Panc1 (cell line): ENCODE measurements around the gene LMF1. TPM values are rescaled to one million over a fixed set of nuclear protein-coding genes. Genes with fewer than 3 reads are reported as not detected.

Source experiments
- ATAC-seq: fragments of 200-7000 bp; cut with Tn5 transposase; 2 replicates; pipeline ENCODE4 v1.9.1; 2020; ENCODE audit warnings: mild to moderate bottlenecking, moderate library complexity
- BruUV-seq: library from RNA; stranded (reverse); fragments of 400-500 nt; replicated peaks from 2 replicates; lab custom pipeline; 2021; lab: Mats Ljungman, UMichigan
- CTCF ChIA-PET: fragments of 300-600 bp; sonication (Branson Sonifier 250); formaldehyde crosslinking; loops from one replicate; lab custom pipeline; 2022; ENCODE audit warnings: antibody characterized with exemption; lab: Charles Lee
- POLR2A ChIA-PET: fragments of 300-600 bp; sonication (Branson Sonifier 250); formaldehyde crosslinking; loops from one replicate; lab custom pipeline; 2022; ENCODE audit warnings: antibody characterized with exemption; lab: Charles Lee
- DNase-seq: peaks from one replicate; pipeline ENCODE4 v3.0.0-alpha.2; 2010; ENCODE audit warnings: low read depth, low spot score
- H3K27ac ChIP-seq: 2 replicates; pipeline ENCODE4 v1.5.1; 2011; ENCODE audit warnings: mild to moderate bottlenecking, low read length, inconsistent platforms
- H3K27me3 ChIP-seq: fragments of 200-500 bp; sonication (Bioruptor generic); 2 replicates; pipeline ENCODE4 v1.6.0; 2014; ENCODE audit warnings: low read length, inconsistent platforms; ENCODE audit not compliant: control insufficient read depth, insufficient read depth
- H3K36me3 ChIP-seq: fragments of 200-500 bp; sonication (Bioruptor generic); 2 replicates; pipeline ENCODE4 v1.5.1; 2014; ENCODE audit warnings: inconsistent platforms, mild to moderate bottlenecking, low read length, moderate library complexity; ENCODE audit not compliant: control insufficient read depth, insufficient read depth
- H3K4me1 ChIP-seq: 2 replicates; pipeline ENCODE4 v1.5.1; 2011; ENCODE audit warnings: inconsistent platforms, mild to moderate bottlenecking, low read length, moderate library complexity; ENCODE audit not compliant: control insufficient read depth, insufficient read depth
- H3K4me3 ChIP-seq, 2 experiments: 2 replicates each; pipeline ENCODE4 v1.5.1; 2011 to 2012; ENCODE audit warnings: low read depth in 2 of 2, low read length in 2 of 2, mild to moderate bottlenecking in 2 of 2, inconsistent platforms in 1 of 2, moderate library complexity in 1 of 2
- H3K9me3 ChIP-seq: fragments of 200-500 bp; sonication (Bioruptor generic); 2 replicates; pipeline ENCODE4 v1.5.1; 2014; ENCODE audit warnings: low read depth, mild to moderate bottlenecking, inconsistent platforms, low read length, moderate library complexity; ENCODE audit not compliant: control insufficient read depth, insufficient read depth
- POLR2AphosphoS5 ChIP-seq: IDR thresholded peaks from 2 replicates; pipeline ENCODE4 v1.6.1; 2012; ENCODE audit warnings: mild to moderate bottlenecking, low read depth, low read length, moderate library complexity
- SIN3A ChIP-seq: IDR thresholded peaks from 2 replicates; pipeline ENCODE4 v1.6.1; 2012; ENCODE audit warnings: low read depth, mild to moderate bottlenecking, low read length, moderate library complexity, borderline replicate concordance; ENCODE audit not compliant: insufficient read depth
- TCF7L2 ChIP-seq: IDR thresholded peaks from 2 replicates; pipeline ENCODE4 v1.6.1; 2011; ENCODE audit warnings: mild to moderate bottlenecking, low read depth, low read length, inconsistent platforms
- in situ Hi-C: cut with HindIII; loops from 2 replicates; pipeline ENCODE4 v1.10.0; 2016; ENCODE audit warnings: low sequenced_read_pairs, low pct_unique_long_range_greater_than_20kb
- intact Hi-C: fragments of 100-400 bp; cut with micrococcal nuclease; formaldehyde crosslinking; loops from one replicate; pipeline ENCODE4 v1.10.0; 2022; ENCODE audit not compliant: unreplicated experiment
- total RNA-seq: library from RNA; stranded (reverse); gene quantifications from one replicate; pipeline ENCODE4 v1.2.1, GENCODE V29; 2021; ENCODE audit not compliant: unreplicated experiment
- TF ChIP-seq, protein P1 (sequence below), 2 experiments: IDR thresholded peaks; 2 replicates each; pipeline ENCODE4 v1.6.1; 2011 to 2012; ENCODE audit warnings: low read depth in 2 of 2, control low read depth in 1 of 2, low read length in 1 of 2, mild to moderate bottlenecking in 1 of 2, moderate library complexity in 1 of 2; ENCODE audit not compliant: insufficient read depth in 1 of 2
- TF ChIP-seq, protein P2 (sequence below): fragments of 450-650 bp; IDR thresholded peaks from 2 replicates; pipeline ENCODE4 v1.5.1; 2017; ENCODE audit warnings: mild to moderate bottlenecking

The LMF1 gene
- total RNA-seq, 1 experiment from 2014 or later = 24.3 TPM

DNA sequence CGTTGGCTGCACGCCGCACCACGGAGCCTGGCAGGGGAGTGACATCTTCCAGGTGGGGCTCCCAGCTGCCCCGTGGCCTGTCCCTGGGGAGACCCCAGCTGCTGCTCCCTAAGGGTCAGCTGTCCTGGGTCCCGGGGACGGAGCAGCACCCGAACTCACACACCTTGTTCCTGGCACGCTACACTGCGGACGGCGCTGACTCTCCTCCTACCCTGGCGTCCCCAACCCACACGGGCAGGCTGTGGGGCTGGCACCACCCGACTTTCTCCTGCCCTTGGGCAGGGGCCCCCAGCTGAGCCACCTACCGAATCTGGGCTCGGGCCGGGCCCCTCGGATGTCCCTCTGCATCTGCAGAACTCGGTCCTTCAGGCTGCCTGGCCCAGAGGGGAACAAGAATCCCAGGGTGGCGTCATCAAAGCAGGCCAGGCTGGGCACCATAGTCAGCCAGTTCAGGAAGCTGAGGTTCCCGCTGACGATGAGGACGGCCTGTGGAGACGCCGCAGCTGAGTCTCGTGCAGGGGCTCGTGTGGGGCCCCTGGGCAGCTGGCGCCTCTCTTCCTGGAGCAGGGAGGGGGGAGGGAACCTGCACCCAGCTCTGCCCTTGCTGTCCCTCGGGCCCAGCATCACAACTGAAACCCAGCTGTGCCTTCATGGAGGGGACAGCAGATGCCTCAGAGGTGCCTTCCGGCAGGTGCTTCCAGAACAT is 99.8 kb downstream of the LMF1 start:
- in situ Hi-C loops = no loop called here
- Histone ChIP-seq H3K4me1 (no peaks in the 10 kb centered on the region), H3K4me3 (no peak overlapping the region), H3K9me3 (no peaks in the 10 kb centered on the region), H3K27ac (no peak overlapping the region), H3K36me3 (no peaks in the 10 kb centered on the region), H3K27me3 (no peaks in the 10 kb centered on the region)
- ChIA-PET POLR2A (no interaction called here), CTCF (no interaction called here)
- DNase-seq (no peak), ATAC-seq (no peak)
- BruUV-seq = no TSS peak
- intact Hi-C loops = no loop called here
- TF ChIP-seq, protein P1, sequence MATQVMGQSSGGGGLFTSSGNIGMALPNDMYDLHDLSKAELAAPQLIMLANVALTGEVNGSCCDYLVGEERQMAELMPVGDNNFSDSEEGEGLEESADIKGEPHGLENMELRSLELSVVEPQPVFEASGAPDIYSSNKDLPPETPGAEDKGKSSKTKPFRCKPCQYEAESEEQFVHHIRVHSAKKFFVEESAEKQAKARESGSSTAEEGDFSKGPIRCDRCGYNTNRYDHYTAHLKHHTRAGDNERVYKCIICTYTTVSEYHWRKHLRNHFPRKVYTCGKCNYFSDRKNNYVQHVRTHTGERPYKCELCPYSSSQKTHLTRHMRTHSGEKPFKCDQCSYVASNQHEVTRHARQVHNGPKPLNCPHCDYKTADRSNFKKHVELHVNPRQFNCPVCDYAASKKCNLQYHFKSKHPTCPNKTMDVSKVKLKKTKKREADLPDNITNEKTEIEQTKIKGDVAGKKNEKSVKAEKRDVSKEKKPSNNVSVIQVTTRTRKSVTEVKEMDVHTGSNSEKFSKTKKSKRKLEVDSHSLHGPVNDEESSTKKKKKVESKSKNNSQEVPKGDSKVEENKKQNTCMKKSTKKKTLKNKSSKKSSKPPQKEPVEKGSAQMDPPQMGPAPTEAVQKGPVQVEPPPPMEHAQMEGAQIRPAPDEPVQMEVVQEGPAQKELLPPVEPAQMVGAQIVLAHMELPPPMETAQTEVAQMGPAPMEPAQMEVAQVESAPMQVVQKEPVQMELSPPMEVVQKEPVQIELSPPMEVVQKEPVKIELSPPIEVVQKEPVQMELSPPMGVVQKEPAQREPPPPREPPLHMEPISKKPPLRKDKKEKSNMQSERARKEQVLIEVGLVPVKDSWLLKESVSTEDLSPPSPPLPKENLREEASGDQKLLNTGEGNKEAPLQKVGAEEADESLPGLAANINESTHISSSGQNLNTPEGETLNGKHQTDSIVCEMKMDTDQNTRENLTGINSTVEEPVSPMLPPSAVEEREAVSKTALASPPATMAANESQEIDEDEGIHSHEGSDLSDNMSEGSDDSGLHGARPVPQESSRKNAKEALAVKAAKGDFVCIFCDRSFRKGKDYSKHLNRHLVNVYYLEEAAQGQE (IDR thresholded peaks at IDR 0.05; ENCODE audit: insufficient read depth in 1 of 2, low read depth in 2 of 2, low read length in 1 of 2) = no peak
- TF ChIP-seq POLR2AphosphoS5 (no peak), SIN3A (no peak), TCF7L2 (no peak)
- TF ChIP-seq, protein P2, sequence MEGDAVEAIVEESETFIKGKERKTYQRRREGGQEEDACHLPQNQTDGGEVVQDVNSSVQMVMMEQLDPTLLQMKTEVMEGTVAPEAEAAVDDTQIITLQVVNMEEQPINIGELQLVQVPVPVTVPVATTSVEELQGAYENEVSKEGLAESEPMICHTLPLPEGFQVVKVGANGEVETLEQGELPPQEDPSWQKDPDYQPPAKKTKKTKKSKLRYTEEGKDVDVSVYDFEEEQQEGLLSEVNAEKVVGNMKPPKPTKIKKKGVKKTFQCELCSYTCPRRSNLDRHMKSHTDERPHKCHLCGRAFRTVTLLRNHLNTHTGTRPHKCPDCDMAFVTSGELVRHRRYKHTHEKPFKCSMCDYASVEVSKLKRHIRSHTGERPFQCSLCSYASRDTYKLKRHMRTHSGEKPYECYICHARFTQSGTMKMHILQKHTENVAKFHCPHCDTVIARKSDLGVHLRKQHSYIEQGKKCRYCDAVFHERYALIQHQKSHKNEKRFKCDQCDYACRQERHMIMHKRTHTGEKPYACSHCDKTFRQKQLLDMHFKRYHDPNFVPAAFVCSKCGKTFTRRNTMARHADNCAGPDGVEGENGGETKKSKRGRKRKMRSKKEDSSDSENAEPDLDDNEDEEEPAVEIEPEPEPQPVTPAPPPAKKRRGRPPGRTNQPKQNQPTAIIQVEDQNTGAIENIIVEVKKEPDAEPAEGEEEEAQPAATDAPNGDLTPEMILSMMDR = no peak

DNA sequence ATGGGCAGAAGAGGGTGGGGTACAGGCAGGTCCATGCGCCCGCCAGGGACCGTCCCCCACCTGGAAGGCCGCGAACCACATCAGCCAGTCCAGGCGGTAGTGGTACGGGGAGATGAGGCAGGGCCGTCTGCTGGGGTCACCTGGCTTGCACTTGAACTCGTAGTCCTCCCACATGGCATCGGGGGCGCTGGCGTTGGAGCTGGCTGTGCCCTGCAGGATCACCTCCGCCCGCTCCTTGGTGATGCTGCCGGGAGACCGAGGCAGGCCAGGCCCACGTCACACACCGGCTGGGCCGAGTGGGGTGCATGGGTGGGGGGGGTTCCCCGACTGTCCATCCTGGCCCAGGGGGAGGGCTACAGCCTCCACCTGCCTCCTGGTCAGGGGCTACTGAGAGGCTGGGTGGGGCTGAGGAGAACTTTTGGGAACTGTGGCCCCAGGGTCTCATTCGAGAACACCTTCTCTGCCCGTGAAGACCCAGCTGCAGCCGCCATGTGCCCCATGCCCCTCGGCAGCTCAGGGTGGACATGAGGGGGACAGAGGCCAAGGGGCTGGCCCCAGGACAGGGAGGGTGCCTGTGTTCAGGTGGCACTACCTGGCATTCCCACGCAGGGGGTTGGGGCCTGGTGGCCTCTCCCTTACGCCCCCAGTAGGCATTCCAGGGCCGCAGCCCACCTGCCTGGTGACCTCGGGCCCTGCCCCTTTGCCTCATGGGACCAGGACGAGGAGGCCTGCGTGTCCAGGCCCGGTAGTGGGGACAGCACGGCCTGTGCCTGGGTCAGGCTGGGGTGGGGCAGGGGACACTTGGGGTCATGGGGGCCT is 100.8 kb downstream of the LMF1 start:
- Histone ChIP-seq H3K9me3 (no peaks in the 10 kb centered on the region), H3K4me3 (no peak overlapping the region), H3K27ac (no peak overlapping the region), H3K4me1 (no peaks in the 10 kb centered on the region), H3K36me3 (no peaks in the 10 kb centered on the region), H3K27me3 (no peaks in the 10 kb centered on the region)
- no peak for ATAC-seq
- ChIA-PET POLR2A (no interaction called here), CTCF (no interaction called here)
- TF ChIP-seq TCF7L2 (no peak), SIN3A (no peak), POLR2AphosphoS5 (no peak)
- TF ChIP-seq, protein P1 (IDR thresholded peaks at IDR 0.05; ENCODE audit: insufficient read depth in 1 of 2, low read depth in 2 of 2, low read length in 1 of 2) = no peak
- TF ChIP-seq, protein P2 = no peak
- BruUV-seq = no TSS peak
- in situ Hi-C loops = no loop called here
- intact Hi-C loops = no loop called here
- no peak for DNase-seq
